Esophagus muscularis mucosa (tissue), 4 donors: ENCODE data around the gene SATB1. TPM values are rescaled to one million over a fixed set of nuclear protein-coding genes. Genes with fewer than 3 reads are reported as not detected.
"Not testable (repeated sequence)": the region's sequence is repeated elsewhere in the genome, so short reads cannot be mapped to it uniquely, and the experiment has no call there.

Source experiments
- DNase-seq: peaks from one replicate; pipeline ENCODE4 v3.0.0-alpha.2; 2017; ENCODE audit errors: extremely low spot score
- H3K27ac ChIP-seq, 4 donors: fragments of 200-600 bp; sonication (generic); replicated peaks in 1 of 4; 1 replicate in 3 of 4; 2 replicates in 1 of 4; pipeline ENCODE4 v1.5.1; 2016 to 2019; ENCODE audit warnings: mild to moderate bottlenecking in 1 of 4
- H3K27me3 ChIP-seq, 4 donors: fragments of 200-600 bp; sonication (generic); one replicate each; pipeline versions ENCODE4 v1.5.1 to v1.6.0; 2016 to 2019
- H3K36me3 ChIP-seq, 4 donors: fragments of 200-600 bp; sonication (generic); one replicate each; pipeline ENCODE4 v1.5.1; 2016 to 2019
- H3K4me1 ChIP-seq, 4 donors: fragments of 200-600 bp; sonication (generic); one replicate each; pipeline ENCODE4 v1.5.1; 2016 to 2019
- H3K4me3 ChIP-seq, 4 donors: fragments of 200-600 bp; sonication (generic); 1 replicate in 2 of 4; 2 replicates in 2 of 4; pipeline ENCODE4 v1.5.1; 2016 to 2019; ENCODE audit warnings: mild to moderate bottlenecking in 4 of 4, moderate library complexity in 1 of 4
- H3K9me3 ChIP-seq, 4 donors: fragments of 200-600 bp; sonication (generic); 1 replicate in 3 of 4; 2 replicates in 1 of 4; pipeline ENCODE4 v1.5.1; 2016 to 2019
- CTCF ChIP-seq, 3 experiments: fragments of 200-600 bp in 2 of 3; fragments of 450-650 bp in 1 of 3; sonication (generic) in 2 of 3; IDR thresholded peaks; one replicate each; pipeline ENCODE4 v1.5.1; 2017 to 2019; ENCODE audit warnings: antibody characterized with exemption in 3 of 3, mild to moderate bottlenecking in 2 of 3, moderate library complexity in 1 of 3
- EP300 ChIP-seq: sonication (generic); formaldehyde crosslinking; IDR thresholded peaks from one replicate; pipeline ENCODE4 v1.6.1; 2017; ENCODE audit warnings: antibody characterized with exemption
- POLR2A ChIP-seq: fragments of 450-650 bp; IDR thresholded peaks from one replicate; pipeline ENCODE4 v1.6.1; 2017; ENCODE audit warnings: antibody characterized with exemption, moderate library complexity, mild to moderate bottlenecking, low read depth
- POLR2AphosphoS5 ChIP-seq, 2 donors: sonication (generic); formaldehyde crosslinking; IDR thresholded peaks; one replicate each; pipeline ENCODE4 v1.6.1; 2017; ENCODE audit warnings: antibody characterized with exemption in 2 of 2
- WGBS: methylation state at CpG from one replicate; pipeline ENCODE4 v1.1.5; 2018; 5-methylcytosine and 5-hydroxymethylcytosine counted together
- intact Hi-C: fragments of 100-400 bp; cut with DNase I; formaldehyde crosslinking; loops from one replicate; pipeline ENCODE4 v1.15.1; 2023
- total RNA-seq, 4 donors: library from RNA; depleted of rRNA; stranded (reverse); fragments of >200 nt; gene quantifications; one replicate each; pipeline versions ENCODE4 v1.1.0 to v1.2.1, GENCODE V29; 2016

The SATB1 gene
- total RNA-seq, 4 donors from 2014 or later = 38.1 to 87.4 (median 57.1) TPM

- DNase-seq = no peak
- peaks cover 0 to under 1% (median 0%) of the 10 kb centered on the region in 4 donors for H3K9me3 ChIP-seq
- TF ChIP-seq EP300 (no peak), POLR2A (no peak), POLR2AphosphoS5 (IDR thresholded peaks at IDR 0.05) (no peak), CTCF (IDR thresholded peaks at IDR 0.05) (no peak)
- H3K27ac ChIP-seq = no peak overlapping the region
- no peak overlapping the region for H3K4me3 ChIP-seq
- WGBS = 93% methylated on average over 2 of the region's 2 CpGs
- intact Hi-C loops = no loop called here
- H3K36me3 ChIP-seq = no peaks in the 10 kb centered on the region
- H3K27me3 ChIP-seq = no peaks in the 10 kb centered on the region
- no peaks in the 10 kb centered on the region for H3K4me1 ChIP-seq
Measured at GRCh38 chr3:18454766-18455165, 29.6 kb upstream of the SATB1 start.

DNA sequence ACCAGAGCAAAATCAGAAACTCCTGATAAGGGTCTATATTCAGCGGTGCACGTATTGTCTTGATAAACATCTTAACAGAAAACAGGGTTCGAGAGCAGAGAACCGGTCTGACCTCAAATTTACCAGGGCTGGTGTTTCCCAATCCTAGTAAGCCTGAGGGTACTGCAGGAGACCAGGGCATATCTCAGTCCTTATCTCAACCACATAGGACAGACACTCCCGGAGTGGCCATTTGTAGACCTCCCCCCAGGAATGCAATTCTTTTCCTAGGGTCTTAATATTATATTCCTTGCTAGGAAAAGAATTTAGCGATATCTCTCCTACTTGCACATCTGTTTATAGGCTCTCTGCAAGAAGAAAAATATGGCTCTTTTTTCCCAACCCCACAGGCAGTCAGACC is 24.5 kb upstream of the SATB1 start:
- peaks cover 8 to 15% (median 15%) of the 10 kb centered on the region in 4 donors for H3K4me1 ChIP-seq
- H3K27ac ChIP-seq, DNase-seq, H3K9me3 ChIP-seq, H3K36me3 ChIP-seq, H3K27me3 ChIP-seq, intact Hi-C loops, H3K4me3 ChIP-seq: not testable (repeated sequence)
- 93% methylated on average over 6 of the region's 6 CpGs for WGBS

GRCh38 chr3:18447720-18448119 is 22.6 kb upstream of the SATB1 start:
- H3K27me3 ChIP-seq = peaks cover 0 to 20% (median 5%) of the 10 kb centered on the region in 4 donors
- TF ChIP-seq CTCF (IDR thresholded peaks at IDR 0.05) (no peak), EP300 (no peak), POLR2A (no peak), POLR2AphosphoS5 (IDR thresholded peaks at IDR 0.05) (no peak)

GRCh38 chr3:18446149-18446825 is 21.1 kb upstream of the SATB1 start:
- Histone ChIP-seq H3K36me3 (no peaks in the 10 kb centered on the region), H3K9me3 (peaks cover 0 to 9% (median 0%) of the 10 kb centered on the region in 4 donors), H3K4me3 (peak overlapping the region in 2 of 4 donors; percentile 62 to 64), H3K27me3 (peaks cover 0 to 20% (median 5%) of the 10 kb centered on the region in 4 donors), H3K4me1 (peaks cover 20 to 30% (median 29%) of the 10 kb centered on the region in 4 donors), H3K27ac (no peak overlapping the region)
- TF ChIP-seq EP300 (no peak), CTCF (IDR thresholded peaks at IDR 0.05) (no peak), POLR2A (no peak), POLR2AphosphoS5 (IDR thresholded peaks at IDR 0.05) (no peak)
- DNase-seq = no peak
- intact Hi-C loops = no loop called here
- 18% methylated on average over 7 of the region's 7 CpGs for WGBS

More at GRCh38 chr3:18447720-18448119, 22.6 kb upstream of the SATB1 start:
- intact Hi-C loops = no loop called here
- Histone ChIP-seq H3K27ac (no peak overlapping the region), H3K36me3 (no peaks in the 10 kb centered on the region), H3K4me1 (peaks cover 20 to 30% (median 29%) of the 10 kb centered on the region in 4 donors), H3K9me3 (peaks cover 0 to 9% (median 0%) of the 10 kb centered on the region in 4 donors), H3K4me3 (no peak overlapping the region)
- DNase-seq = no peak

GRCh38 chr3:18445401-18446148 is 20.4 kb upstream of the SATB1 start:
- peaks cover 0 to 20% (median 5%) of the 10 kb centered on the region in 4 donors for H3K27me3 ChIP-seq
- H3K4me3 ChIP-seq = peak overlapping the region; percentile 62 to 76 (median 66)
- no peaks in the 10 kb centered on the region for H3K36me3 ChIP-seq
- peaks cover 0 to 9% (median 0%) of the 10 kb centered on the region in 4 donors for H3K9me3 ChIP-seq
- no peak for TF ChIP-seq POLR2AphosphoS5 (IDR thresholded peaks at IDR 0.05)
- no peak for TF ChIP-seq EP300
- TF ChIP-seq CTCF (IDR thresholded peaks at IDR 0.05) = no peak
- no peak for TF ChIP-seq POLR2A
- H3K27ac ChIP-seq = peak overlapping the region; percentile 53 to 71 (median 64)
- peaks cover 20 to 30% (median 29%) of the 10 kb centered on the region in 4 donors for H3K4me1 ChIP-seq
- DNase-seq = no peak
- 4% methylated on average over 28 of the region's 33 CpGs for WGBS
- intact Hi-C loops = loop anchor here (2.0 kb wide), 1 partner anchor 23 kb away; no protein-coding TSS in a partner anchor
